HG03103 (cell line): ENCODE data around the gene POU3F2.
A peak's percentile ranks its signal among the peaks of the same experiment; 100 is the strongest.

ENCODE experiments used
- ATAC-seq: cut with Tn5 transposase; IDR thresholded peaks from one replicate; pipeline ENCODE4 v1.9.1; 2021; ENCODE audit warnings: low read depth; ENCODE audit not compliant: unreplicated experiment

The POU3F2 gene

DNA sequence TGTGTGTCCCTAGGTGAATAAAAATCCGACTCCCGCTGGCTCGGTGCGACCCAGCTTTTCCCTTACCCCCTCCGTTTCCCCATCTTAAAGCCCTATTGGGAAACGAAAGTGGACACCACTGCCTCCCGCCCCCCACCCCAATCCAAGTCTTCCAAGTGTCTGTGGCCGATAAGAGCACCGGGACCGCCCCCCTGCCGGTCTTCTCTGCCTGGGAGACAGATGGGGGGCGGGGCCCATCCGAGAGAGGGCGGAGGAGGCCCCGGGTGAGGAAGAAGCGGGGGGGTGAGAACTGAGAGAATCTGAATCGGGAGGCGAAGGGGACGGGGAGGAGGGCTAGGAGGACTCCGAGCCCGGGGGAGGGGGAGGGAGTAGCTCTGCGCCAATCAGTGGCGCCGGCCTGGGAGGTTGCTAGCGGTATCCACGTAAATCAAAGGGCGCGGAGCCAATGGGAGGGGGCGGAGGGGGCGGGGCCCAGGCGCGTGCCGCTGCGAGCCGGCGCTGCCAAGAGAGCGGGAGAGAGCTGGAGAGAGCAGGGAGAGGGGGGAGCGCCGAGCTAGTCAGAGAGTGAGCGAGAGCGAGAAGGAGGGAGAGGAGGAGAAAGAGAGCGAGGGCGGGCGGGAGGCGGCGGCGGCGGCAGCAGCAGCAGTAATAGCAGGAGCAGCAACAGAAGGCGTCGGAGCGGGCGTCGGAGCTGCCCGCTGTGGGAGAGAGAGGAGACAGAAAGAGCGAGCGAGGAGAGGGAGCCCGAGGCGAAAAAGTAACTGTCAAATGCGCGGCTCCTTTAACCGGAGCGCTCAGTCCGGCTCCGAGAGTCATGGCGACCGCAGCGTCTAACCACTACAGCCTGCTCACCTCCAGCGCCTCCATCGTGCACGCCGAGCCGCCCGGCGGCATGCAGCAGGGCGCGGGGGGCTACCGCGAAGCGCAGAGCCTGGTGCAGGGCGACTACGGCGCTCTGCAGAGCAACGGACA, at the start of gene POU3F2:
Gene POU3F2, plus strand, starts transcription at position 515 of the 972 bp plus-strand sequence. Its CDS starts 300 bp downstream, at position 815.
- peak; percentile 60 for ATAC-seq

DNA sequence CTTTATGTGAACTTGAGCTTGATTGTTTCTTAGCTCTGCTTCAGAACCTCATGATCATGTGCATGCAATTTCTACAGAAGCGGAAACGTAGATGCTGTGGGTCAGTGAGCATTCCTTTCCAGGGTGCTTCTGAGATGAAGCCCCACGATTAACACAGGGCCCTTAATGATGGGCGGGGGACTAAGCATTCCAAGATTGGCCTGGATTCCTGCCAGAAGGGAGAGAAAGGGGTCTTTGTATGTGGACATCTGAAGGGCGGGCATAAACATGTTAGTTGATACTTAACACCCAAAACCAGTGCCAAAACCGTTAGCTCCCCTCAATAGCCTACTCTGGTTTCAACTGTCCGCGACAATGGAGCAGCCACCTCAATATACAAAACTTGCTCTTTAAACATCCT, 46.9 kb upstream of the POU3F2 start:
- no peak for ATAC-seq

DNA sequence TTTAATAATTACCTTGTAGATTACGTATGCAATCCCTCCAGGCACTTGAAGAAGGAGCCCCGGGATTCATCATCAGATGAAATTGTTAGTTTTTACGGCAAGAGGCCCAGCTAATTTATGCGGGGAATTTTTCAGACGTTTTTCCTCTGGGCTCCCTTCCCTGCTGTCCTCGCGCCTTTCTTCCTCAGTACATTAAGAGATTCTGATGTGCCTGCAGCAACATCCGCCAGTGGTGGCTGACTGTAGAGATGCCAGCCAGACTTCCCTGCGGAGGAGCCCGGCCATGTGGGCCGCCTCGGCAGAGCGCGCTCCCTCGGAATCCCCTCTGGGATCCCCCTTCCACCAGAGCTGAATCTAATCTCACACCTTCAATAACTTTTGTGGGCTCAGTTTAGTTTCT, 46.4 kb upstream of the POU3F2 start:
- no peak for ATAC-seq

DNA sequence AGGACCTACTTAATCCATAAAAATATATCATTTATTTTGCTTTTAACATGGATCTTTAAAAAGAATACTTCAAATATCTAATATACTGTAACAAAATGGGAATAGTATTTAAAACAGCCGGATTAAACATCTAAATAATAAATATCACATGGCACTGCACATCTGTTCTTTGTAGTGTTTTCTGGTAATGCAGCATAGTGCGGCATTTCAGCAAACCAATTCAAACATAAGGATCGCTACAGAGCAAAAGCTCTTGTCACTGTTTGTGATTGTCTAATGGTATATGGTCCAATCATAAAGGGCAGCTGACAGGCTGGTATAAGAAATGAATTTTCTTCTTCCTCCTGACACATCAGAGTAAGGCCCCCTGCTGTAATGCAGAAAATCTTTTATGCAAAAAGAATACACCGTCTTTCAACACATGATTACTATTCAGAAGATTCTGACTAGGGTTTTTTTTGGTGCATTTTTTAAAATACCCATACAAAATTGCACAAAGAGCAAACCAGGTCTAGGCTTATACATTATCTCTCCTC, 40.0 kb upstream of the POU3F2 start:
- no peak for ATAC-seq

DNA sequence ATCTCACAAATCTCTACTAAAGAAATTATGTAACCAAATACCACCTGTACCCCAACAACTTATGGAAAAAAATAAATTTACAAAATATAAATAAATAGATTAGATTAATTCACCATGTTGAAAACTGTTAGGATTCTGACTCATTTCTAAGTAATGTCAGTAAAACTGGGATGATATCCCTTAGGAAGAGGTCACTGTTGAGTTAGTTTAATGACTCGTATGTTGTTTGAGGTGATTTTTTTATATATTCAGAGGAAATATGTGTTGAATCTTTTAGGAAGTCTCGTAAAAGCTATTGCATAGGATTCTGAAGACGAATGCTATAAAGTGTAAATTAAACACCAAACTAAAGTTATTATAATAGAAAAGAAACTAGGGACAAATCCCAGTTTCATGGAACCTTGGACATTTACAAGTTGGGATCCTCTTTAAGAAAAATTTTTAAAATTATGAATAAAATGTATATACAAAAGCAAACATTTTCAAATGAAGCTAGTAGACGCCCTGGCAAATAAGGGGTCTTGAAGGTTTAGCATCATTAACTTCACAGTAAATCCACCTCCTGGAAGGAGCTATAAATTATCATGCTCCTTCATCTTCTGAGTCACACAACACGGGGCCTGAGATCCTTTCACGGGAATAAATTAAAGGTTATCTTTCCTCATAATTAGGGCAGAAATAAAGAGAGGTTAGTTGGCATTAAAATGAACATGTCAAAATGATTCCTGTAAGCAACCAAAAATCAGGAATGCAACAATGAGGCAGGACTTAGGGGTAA, 37.0 kb upstream of the POU3F2 start:
- no peak for ATAC-seq

GRCh38 chr6:98800866-98801265, 33.5 kb upstream of the POU3F2 start:
- ATAC-seq: no peak

GRCh38 chr6:98808541-98809210, 25.7 kb upstream of the POU3F2 start:
- ATAC-seq: no peak

GRCh38 chr6:98812220-98812619, 22.2 kb upstream of the POU3F2 start:
- ATAC-seq: no peak

DNA sequence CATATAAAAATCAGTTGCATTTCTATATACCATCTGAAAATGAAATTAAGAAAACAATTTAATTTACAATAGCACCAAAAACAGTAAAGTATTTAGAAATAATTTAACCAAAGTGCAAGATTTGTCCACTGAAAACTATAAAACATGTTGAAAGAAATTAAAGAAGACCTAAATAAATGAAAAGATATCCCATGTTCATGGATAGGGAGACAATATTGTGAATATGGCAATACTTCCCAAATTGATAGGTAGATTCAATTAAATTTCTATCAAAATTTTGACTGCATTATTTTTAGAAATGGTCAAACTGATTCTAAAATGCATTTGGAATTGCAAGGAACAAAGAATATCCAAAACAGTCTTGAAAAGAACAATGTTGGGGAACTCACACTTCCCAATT, 17.6 kb upstream of the POU3F2 start:
- ATAC-seq: no peak

- ATAC-seq: no peak
Measured at GRCh38 chr6:98821756-98822405, 12.5 kb upstream of the POU3F2 start.

DNA sequence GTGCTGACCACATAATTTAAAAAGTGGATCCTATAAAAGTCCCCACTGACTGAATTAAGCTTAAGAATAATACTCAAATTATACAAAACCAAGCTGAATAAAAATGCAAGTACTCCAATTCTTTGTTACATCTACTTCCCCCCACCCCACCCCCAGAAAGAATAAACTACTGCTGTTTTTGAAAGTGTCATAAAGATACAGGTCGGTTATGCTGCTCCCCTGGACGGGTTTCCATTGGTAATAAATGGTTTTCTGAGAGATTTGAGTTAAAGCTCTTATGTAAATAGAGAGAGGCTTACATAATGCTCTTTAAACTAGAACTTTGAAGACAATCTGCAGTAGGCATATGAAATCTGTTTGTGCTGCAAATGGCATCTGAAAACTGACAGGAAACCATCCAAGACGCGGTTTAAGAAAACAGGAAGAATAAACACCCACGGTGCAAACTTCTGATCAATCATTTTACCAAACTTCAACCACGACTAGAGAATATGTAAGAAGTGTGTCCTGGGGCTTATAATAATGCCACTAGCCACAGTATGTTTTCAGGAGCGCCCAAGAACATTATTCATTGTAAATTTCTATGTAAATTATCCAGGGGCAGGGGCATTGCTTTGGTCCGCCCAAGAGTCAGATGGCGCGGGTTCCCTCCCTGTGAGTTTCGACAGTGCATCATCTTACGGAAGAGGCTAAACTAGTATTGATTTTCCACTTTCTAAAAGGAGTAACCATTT, 10.8 kb upstream of the POU3F2 start:
- no peak for ATAC-seq

DNA sequence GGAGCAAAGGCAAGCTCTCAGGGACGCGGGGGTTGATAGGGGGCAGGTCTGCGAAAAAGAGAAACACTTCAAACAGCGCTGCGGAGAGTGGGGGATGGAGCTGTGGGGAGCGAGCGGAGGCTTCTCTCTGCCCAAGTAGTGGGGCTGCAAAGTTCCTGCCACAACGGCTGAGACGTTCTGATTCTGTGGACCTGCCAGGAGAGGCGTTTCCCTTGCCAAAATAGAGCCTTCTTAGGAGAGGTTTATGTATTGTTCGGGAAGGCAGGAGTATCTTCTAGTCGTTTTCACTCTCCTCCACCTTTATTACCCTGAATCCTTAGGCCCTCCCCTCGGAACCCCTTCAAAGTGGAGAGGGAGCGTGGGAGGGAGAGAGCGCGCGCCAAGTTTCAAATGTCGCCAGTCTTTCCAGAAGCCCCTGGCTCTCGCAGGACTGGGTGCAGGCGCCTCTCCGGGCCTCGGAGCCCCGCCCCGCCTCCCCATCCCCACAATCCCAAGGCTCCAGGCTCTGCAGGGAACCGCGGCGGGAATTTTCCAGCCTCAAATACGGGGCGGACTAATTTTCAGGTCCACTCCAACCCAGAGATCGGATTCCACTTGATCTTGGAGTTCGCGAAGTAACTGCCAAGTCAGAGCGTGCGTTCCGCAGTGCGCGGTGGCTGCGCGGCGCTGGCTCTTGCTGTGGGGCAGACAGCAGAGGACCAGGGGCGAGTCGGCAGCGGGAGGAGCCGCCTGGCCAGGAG, 10.0 kb upstream of the POU3F2 start:
- no peak for ATAC-seq

DNA sequence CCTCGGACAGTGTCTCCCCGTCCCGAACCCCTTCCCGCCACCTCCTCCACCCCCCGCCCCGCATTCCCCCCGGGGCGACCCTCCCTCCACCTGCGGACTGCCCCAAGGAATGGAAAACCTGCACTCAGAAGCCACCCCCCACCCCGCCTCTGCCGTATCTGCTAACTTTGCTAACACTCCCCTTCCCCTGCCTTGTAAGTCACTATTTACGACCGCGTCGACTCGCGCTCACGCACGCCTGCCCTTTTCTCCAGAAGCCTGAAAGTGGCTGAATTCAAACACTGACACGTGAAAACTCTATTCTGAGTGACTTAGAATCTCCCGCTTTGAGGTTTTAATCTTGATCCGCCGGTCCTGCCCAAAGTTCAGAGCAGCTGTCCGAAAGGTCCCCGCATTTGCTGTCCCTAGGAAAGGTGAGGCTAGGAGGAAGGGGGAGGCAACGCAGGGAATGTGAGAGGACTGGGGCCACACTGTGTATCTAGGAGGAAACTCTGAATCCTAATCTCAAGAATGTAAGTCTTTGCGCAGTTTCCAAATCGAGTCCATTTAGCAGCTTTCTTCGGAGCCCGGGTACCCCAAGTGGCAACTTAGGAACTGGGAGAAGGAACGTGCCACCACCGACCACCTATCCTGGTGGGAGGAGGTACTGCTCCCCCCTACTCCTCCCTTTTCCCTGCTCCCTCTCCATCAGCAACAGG, 9.3 kb upstream of the POU3F2 start:
- ATAC-seq: no peak

DNA sequence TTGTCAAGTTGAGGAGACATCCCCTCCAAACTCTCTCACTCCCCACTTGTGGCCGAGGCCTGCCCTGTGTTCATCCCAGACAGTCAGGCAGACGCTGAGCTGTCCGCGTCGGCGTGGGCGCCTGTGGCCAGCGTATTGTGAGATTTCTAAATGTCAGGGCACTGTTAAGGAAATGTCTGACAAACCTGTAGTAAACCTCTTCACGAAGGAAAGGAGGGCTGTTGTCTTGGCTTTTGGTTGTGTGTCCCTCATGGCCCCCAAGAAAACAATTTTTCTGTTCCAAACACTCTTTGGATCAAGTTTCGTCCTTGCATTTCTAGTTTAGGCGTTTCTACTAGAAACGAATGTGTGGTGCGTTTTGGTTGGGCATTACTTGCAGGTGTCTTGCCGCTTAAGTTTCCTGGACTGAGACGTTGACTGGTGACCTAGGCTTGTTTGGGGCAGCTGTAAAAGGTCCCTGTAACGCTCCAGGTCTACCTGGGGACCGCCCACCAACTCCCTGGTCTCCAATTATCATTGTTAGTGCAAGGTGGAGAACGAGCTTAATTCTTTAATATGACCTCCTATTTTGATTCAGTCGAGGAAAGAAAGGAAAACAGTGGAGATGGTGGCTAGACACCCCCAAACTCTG, 8.7 kb upstream of the POU3F2 start:
- ATAC-seq: no peak

DNA sequence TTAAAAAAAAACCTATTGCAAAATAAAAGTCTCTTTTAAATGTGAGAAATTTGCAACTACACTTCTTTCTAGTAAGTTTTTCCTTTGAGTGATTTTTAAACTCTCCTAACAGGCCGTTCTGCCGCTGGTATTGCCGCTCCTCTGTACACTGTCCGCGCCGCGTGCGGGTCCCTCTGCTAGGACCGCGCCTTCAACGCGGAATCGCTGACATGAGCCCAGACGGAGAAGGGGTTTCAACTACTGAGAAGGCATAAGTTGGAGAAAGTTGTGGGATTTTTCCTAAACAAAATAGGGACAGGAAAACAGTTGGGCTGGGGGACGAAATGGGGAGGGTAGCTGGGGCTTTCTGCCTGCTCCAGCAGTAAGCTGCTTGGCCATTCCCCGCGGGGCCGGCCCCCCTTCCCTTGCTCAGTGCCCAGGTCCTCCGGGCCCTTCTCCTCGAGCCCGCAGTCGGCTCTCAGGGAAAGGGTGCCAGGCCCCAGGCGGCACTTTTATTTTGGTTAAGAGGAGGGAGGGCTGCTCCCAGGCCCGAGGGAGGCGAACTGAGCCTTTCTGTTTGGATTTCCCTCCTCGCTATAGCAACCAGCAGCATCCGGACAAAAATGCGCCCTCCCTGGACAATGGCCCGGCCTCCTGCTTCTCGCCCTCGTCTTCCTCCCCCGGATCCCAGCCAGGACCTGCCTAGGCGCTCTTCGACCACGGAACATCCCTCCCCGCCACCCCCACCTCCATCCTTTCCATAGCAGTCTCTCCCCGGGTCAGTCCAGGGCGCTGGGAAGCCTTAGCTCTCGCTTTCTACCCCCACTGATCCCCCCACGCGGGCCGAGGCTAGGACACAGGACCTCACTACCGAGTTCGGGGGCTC, 6.8 kb upstream of the POU3F2 start:
- no peak for ATAC-seq

GRCh38 chr6:98828211-98828788, 6.1 kb upstream of the POU3F2 start:
- ATAC-seq: no peak
